ENCODE measurements around the gene DHX57. TPM values are rescaled to one million over a fixed set of nuclear protein-coding genes. Genes with fewer than 3 reads are reported as not detected.

The DHX57 gene
- total RNA-seq, 1 donor from 2014 or later = 4.3 TPM

DNA sequence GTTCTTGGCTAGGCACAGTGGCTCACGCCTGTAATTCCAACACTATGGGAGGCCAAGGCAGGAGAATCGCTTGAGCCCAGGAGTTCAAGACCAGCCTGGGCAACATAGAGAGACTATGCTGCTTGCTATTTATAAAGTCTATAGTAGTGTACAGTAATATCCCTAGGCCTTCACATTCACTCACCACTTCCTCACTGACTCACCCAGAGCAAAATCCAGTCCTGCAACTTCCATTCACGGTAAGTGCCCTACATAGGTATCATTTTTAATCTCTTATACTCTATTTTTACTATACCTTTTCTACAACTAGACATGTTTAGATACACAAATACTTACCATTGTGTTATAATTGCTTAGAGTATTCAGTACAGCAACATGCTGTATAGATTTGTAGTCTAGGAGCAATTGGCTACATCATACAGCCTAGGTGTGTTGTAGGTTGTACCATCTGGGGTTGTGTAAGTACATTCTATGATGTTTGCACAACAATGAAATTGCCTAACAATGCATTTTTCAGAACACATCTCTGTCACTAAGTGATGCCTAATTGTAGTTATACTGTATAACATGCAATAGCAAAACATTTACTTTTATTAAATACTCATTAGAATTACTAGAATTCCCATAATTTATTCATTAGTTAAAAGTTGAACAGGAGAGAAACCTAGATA is 8.8 kb downstream of the DHX57 start:
- no peaks in the 10 kb centered on the region for H3K27me3 ChIP-seq
- H3K36me3 ChIP-seq = peaks cover 6 to 36% of the 10 kb centered on the region in 2 donors
- H3K4me1 ChIP-seq = no peaks in the 10 kb centered on the region
- H3K9me3 ChIP-seq = peaks cover 0 to 2% of the 10 kb centered on the region in 2 donors
- H3K27ac ChIP-seq = no peak overlapping the region
- H3K4me3 ChIP-seq = no peak overlapping the region
- intact Hi-C loops (cut with DNase I) = no loop called here
- TF ChIP-seq, protein P1, sequence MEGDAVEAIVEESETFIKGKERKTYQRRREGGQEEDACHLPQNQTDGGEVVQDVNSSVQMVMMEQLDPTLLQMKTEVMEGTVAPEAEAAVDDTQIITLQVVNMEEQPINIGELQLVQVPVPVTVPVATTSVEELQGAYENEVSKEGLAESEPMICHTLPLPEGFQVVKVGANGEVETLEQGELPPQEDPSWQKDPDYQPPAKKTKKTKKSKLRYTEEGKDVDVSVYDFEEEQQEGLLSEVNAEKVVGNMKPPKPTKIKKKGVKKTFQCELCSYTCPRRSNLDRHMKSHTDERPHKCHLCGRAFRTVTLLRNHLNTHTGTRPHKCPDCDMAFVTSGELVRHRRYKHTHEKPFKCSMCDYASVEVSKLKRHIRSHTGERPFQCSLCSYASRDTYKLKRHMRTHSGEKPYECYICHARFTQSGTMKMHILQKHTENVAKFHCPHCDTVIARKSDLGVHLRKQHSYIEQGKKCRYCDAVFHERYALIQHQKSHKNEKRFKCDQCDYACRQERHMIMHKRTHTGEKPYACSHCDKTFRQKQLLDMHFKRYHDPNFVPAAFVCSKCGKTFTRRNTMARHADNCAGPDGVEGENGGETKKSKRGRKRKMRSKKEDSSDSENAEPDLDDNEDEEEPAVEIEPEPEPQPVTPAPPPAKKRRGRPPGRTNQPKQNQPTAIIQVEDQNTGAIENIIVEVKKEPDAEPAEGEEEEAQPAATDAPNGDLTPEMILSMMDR (IDR thresholded peaks at IDR 0.05) = no peak
- no peak for DNase-seq (ENCODE audit: low spot score in 2 of 2)

DNA sequence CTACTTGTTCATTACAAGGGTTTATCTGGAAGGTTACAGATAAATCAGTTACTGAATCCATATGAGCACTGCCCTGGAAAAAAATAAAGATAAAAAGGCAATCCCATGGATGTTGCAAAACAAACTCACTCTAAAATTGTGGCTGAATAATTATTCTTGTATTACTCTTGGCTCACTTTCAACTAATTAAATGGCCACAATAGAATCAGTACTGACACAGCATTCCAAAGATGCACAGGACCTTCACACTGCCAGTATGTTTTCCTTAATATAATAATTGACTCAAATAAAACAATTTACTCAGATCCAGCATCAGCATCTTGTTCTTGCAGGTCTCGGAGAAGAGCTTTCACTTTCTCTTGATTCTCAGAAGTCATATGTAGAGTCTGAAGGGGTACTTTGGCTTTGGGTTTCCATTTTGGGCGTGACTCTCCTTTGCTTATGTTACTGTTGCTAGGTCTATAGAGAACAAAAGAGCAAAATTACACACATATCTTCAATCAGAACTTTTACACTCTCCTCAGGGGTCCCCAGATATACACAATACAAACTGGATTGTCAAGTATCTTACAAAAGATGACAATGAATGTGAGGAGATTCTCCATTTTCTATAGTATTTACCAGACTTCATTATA is 12.6 kb downstream of the DHX57 start:
- Histone ChIP-seq H3K36me3 (peaks cover 31 to 71% of the 10 kb centered on the region in 2 donors), H3K27ac (no peak overlapping the region), H3K4me1 (no peaks in the 10 kb centered on the region), H3K27me3 (no peaks in the 10 kb centered on the region), H3K4me3 (no peak overlapping the region), H3K9me3 (no peaks in the 10 kb centered on the region)
- TF ChIP-seq, protein P1 (IDR thresholded peaks at IDR 0.05) = no peak
- intact Hi-C loops (cut with DNase I) = no loop called here
- no peak for DNase-seq (ENCODE audit: low spot score in 2 of 2)

DNA sequence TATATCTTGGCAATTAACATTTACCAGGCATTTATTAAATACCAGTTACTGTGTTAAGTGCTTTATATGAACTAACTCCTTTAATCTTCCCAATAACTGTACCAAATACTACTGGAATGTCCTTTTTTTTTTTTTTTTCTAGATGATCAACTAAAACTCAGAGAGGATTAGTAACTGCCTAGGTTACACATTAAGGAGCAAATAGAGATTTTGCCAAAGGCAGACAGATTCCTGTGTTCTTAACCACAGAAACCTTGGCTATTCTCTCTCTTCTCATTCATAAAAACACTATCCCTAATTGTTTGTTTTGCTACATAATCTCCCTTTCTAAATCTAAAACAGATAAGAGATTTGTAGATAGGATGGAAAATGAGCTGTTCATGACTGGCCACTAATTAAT is 13.3 kb downstream of the DHX57 start:
- H3K27me3 ChIP-seq = no peaks in the 10 kb centered on the region
- intact Hi-C loops (cut with DNase I) = no loop called here
- no peaks in the 10 kb centered on the region for H3K4me1 ChIP-seq
- no peak overlapping the region for H3K27ac ChIP-seq
- no peaks in the 10 kb centered on the region for H3K9me3 ChIP-seq
- DNase-seq (ENCODE audit: low spot score in 2 of 2) = no peak
- TF ChIP-seq, protein P1 (IDR thresholded peaks at IDR 0.05) = no peak
- no peak overlapping the region for H3K4me3 ChIP-seq
- H3K36me3 ChIP-seq = peaks cover 38 to 74% of the 10 kb centered on the region in 2 donors

DNA sequence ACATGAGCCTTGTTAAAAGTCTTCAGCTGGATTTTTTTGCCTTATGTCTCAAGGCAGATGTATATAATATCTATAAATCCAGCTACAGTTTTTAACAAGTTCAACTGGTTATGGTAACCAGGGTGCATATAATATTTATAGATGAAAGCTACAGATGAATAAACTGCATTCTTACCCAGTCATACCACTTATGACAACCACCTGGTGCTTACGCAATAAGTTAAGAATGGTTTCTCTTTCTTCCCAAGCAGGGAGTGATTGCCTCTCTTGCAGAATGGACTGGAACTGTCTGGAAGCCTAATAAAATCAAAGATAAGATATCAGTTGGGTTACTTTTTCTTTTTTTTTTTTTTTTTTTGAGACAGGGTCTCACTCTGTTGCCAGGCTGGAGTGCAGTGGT is 19.6 kb downstream of the DHX57 start:
- Histone ChIP-seq H3K27ac (no peak overlapping the region), H3K36me3 (peaks cover 42 to 76% of the 10 kb centered on the region in 2 donors), H3K4me1 (no peaks in the 10 kb centered on the region), H3K27me3 (no peaks in the 10 kb centered on the region), H3K4me3 (no peak overlapping the region), H3K9me3 (no peaks in the 10 kb centered on the region)
- TF ChIP-seq, protein P1 (IDR thresholded peaks at IDR 0.05) = no peak
- DNase-seq (ENCODE audit: low spot score in 2 of 2) = no peak
- intact Hi-C loops (cut with DNase I) = no loop called here

DNA sequence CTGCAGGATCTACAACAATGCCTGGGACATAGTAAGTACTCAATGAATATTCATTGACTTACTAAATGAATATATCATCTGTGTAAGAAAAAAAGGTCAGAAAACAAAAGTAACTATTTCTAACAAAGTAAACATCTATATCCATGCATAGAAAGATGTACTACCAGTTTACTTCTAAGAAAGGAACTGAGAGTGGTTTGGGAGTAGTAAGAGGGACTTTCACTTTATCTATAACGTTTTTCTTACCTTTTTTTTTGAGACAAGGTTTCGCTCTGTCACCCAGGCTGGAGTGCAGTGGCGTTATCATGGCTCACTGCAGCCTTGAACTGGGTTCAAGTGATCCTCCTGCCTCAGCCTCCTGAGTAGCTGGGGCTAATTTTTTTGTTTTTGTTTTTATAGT is 25.7 kb downstream of the DHX57 start:
- intact Hi-C loops (cut with DNase I) = no loop called here
- peaks cover 35 to 36% of the 10 kb centered on the region in 2 donors for H3K36me3 ChIP-seq
- H3K27ac ChIP-seq = no peak overlapping the region

More for the DNA sequence above, 25.7 kb downstream of the DHX57 start:
- TF ChIP-seq, protein P1 (IDR thresholded peaks at IDR 0.05) = no peak
- no peaks in the 10 kb centered on the region for H3K4me1 ChIP-seq
- no peaks in the 10 kb centered on the region for H3K27me3 ChIP-seq
- no peak for DNase-seq (ENCODE audit: low spot score in 2 of 2)
- H3K9me3 ChIP-seq = no peaks in the 10 kb centered on the region
- no peak overlapping the region for H3K4me3 ChIP-seq
